ENCODE results near the gene UVRAG.
"Not testable (repeated sequence)": the region's sequence is repeated elsewhere in the genome, so short reads cannot be mapped to it uniquely, and the experiment has no call there.

UVRAG gene

GRCh38 chr11:75924966-75925784 is 110.2 kb downstream of the UVRAG start:
- no peak for DNase-seq
- no peak for ATAC-seq

GRCh38 chr11:75925785-75926164 is 110.8 kb downstream of the UVRAG start:
- DNase-seq (no peak), ATAC-seq (no peak)

GRCh38 chr11:75929706-75930105 is 114.7 kb downstream of the UVRAG start:
- ATAC-seq: no peak

GRCh38 chr11:75930534-75930933 is 115.5 kb downstream of the UVRAG start:
- DNase-seq: no peak
- ATAC-seq: no peak

More at GRCh38 chr11:75929706-75930105, 114.7 kb downstream of the UVRAG start:
- no peak for DNase-seq

GRCh38 chr11:75931124-75931523 is 116.1 kb downstream of the UVRAG start:
- DNase-seq: no peak
- ATAC-seq: no peak

GRCh38 chr11:75933736-75934135 is 118.7 kb downstream of the UVRAG start:
- not testable (repeated sequence) for DNase-seq, ATAC-seq

- ATAC-seq (no peak), DNase-seq (no peak)
Observed at GRCh38 chr11:75934851-75935250, 119.8 kb downstream of the UVRAG start.

GRCh38 chr11:75938543-75938942 is 123.5 kb downstream of the UVRAG start:
- ATAC-seq (no peak), DNase-seq (no peak)

GRCh38 chr11:75939516-75939915 is 124.5 kb downstream of the UVRAG start:
- ATAC-seq: no peak
- DNase-seq: no peak

GRCh38 chr11:75939992-75940391 is 125.0 kb downstream of the UVRAG start:
- no peak for DNase-seq
- no peak for ATAC-seq

GRCh38 chr11:75940911-75941310 is 125.9 kb downstream of the UVRAG start:
- no peak for DNase-seq
- no peak for ATAC-seq

- DNase-seq (no peak), ATAC-seq (no peak)
Observed at GRCh38 chr11:75944515-75944914, 129.5 kb downstream of the UVRAG start.

GRCh38 chr11:75945446-75945845 is 130.4 kb downstream of the UVRAG start:
- DNase-seq (no peak), ATAC-seq (no peak)

- DNase-seq (no peak), ATAC-seq (no peak)
Observed at GRCh38 chr11:75945947-75946346, 130.9 kb downstream of the UVRAG start.

- ATAC-seq (no peak), DNase-seq (no peak)
Observed at GRCh38 chr11:75946531-75947530, 131.8 kb downstream of the UVRAG start.

GRCh38 chr11:75949023-75949672 is 134.1 kb downstream of the UVRAG start:
- no peak for ATAC-seq
- DNase-seq: no peak

- no peak for ATAC-seq
- DNase-seq: no peak
Observed at GRCh38 chr11:75950141-75950540, 135.1 kb downstream of the UVRAG start.

GRCh38 chr11:75954039-75954438 is 139.0 kb downstream of the UVRAG start:
- DNase-seq: no peak
- no peak for ATAC-seq

- DNase-seq (no peak), ATAC-seq (no peak)
Observed at GRCh38 chr11:75955443-75955842, 140.4 kb downstream of the UVRAG start.

- ATAC-seq: no peak
- DNase-seq: no peak
Observed at GRCh38 chr11:75959540-75959939, 144.5 kb downstream of the UVRAG start.

GRCh38 chr11:75964071-75964470 is 149.1 kb downstream of the UVRAG start:
- DNase-seq: no peak
- ATAC-seq: no peak

GRCh38 chr11:75966537-75967287 is 151.7 kb downstream of the UVRAG start:
- ATAC-seq (no peak), DNase-seq (no peak)

All from stimulated activated naive CD8-positive, alpha-beta T cell treated with anti-CD3 and anti-CD28 coated beads, Interleukin-15, Interleukin-2, amounts not matched to agents 100 U/mL and 50 U/mL, for 24 hours (primary cell).